NCI-H1105 (cell line): Measurements from ENCODE around the gene LILRA2.
"Not testable (repeated sequence)": the region's sequence is repeated elsewhere in the genome, so short reads cannot be mapped to it uniquely, and the experiment has no call there.

Source experiments
- DNase-seq: peaks from one replicate; lab custom pipeline; 2025; lab: John Stamatoyannopoulos, UW

LILRA2 gene

DNA sequence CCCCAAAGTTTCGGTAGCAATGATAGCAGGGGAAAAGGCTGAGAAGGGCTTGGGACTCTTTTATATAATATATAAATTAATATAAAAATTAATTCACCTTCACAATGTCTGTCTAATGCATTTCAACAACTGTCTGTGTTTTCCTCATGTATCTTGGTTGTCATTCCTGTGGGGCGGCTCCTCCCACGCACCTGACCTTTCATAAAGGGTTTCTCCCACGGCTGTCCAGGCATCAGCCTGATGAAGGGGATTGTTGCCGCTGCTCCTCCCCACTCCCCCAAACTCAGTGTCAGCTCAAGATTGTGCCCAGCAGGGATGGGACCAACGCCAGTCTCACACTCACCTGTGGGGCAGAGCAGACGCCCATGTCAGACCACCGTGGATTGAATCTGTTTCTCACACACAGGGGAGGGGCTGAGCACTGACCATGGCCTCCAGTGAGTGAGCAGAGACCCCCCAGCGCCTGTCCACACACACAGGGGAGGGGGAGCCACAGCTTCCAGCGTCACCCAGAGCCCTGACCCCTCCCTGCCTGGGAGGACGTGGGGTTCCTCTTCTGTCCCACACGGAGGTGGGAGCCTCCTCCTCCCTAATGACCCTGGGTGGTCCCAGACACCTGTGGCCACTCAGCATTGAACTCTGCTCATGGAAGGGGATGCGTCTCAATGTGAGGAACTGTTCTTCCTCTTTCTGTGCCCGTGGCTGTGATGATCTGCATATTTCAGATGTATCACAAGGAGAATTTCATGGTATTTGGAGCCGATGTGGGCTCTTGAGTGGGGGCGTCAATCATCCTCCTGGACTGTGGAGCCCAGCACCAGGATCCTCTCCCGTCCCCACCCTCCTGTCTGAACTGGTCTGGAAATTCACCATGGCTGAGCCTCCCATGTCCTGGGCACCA is 1.6 kb upstream of the LILRA2 start:
- not testable (repeated sequence) for DNase-seq

DNA sequence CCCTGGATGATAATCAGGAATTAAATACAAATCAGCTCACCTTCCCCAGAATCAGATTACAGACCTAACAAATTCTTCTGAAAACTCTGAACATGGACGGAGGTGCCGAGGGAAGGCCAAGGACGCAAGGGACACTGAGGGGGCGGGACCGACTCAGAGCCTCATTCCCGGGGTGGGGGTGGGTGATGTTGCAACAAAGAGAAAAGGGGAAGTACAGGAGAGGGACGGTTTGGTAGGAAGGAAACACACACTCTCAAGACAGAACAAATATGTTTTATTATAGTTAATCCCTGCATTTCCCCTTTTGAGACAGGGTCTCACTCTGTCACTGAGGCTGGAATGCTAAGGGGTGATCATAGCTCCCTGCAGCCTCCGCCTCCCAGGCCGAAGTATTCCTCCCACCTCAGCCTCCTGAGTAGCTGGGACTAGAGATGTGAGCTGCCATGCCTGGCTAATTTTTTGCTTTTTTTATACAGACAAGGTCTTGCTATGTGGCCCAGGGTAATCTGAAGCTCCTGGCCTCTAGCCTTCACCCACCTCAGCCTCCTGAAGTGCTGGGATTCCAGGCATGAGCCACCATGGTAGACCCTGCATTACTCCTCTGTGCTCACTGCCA is 786 bp upstream of the LILRA2 start:
- no peak for DNase-seq

DNA sequence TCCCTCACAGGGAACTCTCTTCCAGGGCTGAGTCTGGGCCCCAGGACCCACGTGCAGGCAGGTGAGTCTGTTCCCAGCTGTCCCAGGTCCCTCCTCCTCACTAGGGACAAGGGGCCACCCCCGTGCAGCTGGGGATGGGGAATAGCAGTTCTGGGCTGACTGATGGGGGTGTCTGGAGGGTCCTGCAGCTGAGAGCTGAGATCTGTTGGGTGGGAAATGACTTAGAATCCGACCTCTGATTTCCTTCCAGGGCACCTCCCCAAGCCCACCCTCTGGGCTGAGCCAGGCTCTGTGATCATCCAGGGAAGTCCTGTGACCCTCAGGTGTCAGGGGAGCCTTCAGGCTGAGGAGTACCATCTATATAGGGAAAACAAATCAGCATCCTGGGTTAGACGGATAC is 461 bp downstream of the LILRA2 start:
- DNase-seq: no peak

- no peak for DNase-seq
Measured at GRCh38 chr19:54574527-54575056, 1.0 kb downstream of the LILRA2 start.

GRCh38 chr19:54575205-54575604 is 1.6 kb downstream of the LILRA2 start:
- not testable (repeated sequence) for DNase-seq

GRCh38 chr19:54576411-54576976 is 2.9 kb downstream of the LILRA2 start:
- no peak for DNase-seq

GRCh38 chr19:54577334-54577733 is 3.7 kb downstream of the LILRA2 start:
- no peak for DNase-seq

DNA sequence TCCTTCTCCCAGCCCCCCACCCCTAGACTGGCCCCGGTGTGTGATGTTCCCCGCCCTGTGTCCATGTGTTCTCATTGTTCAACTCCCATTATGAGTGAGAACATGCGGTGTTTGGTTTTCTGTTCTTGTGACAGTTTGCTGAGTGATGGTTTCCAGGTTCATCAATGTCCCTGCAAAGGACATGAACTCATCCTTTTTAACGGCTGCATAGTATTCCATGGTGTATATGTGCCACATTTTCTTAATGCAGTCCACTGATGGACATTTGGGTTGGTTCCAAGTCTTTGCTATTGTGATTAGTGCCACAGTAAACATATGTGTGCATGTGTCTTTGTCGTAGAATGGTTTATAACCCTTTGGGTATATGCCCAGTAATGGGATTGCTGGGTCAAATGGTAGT is 4.7 kb downstream of the LILRA2 start:
- not testable (repeated sequence) for DNase-seq

GRCh38 chr19:54586397-54586796 is 12.8 kb downstream of the LILRA2 start:
- DNase-seq: no peak

- no peak for DNase-seq
Measured at GRCh38 chr19:54587026-54587425, 13.4 kb downstream of the LILRA2 start.

- not testable (repeated sequence) for DNase-seq
Measured at GRCh38 chr19:54593445-54593844, 19.9 kb downstream of the LILRA2 start, which contains the start of gene LILRA1. Gene LILRA1, plus strand, starts transcription at chr19:54593632. Its CDS starts 613 bp downstream, at chr19:54594245.

DNA sequence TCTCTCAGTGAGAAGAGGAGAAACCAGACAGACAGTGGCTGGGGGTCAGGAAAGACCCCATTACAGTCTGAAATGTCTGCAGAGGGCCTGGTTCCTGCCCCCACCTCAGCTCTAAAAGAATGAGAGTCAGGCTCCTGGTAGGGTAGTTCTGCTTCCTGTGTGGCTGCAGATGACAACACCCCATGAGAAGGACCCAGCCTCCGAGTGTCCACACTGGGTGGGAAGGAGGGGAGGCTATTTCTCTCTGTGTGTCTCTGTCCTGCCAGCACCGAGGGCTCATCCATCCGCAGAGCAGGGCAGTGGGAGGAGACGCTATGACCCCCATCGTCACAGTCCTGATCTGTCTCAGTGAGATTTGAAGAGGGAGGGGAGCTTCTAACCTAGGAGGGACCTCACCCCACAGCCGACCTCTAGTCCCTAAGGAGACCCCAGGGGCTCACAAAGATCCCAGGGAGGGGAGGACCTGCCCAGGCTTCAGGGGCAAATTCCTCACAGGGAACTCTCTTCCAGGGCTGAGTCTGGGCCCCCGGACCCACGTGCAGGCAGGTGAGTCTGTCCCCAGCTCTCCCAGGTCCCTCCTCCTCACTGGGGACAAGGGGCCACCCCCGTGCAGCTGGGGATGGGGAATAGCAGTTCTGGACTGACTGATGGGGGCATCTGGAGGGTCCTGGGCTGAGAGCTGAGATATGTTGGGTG is 20.5 kb downstream of the LILRA2 start:
- not testable (repeated sequence) for DNase-seq

DNA sequence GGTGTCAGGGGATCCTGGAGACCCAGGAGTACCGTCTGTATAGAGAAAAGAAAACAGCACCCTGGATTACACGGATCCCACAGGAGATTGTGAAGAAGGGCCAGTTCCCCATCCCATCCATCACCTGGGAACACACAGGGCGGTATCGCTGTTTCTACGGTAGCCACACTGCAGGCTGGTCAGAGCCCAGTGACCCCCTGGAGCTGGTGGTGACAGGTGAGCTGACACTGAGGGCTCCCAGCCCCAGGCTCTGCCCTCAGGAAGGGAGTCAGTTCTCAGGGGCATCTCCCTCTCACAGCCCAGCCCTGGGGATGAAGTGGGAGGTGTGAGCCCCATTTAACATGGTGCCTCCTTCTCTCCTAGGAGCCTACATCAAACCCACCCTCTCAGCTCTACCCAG is 21.1 kb downstream of the LILRA2 start:
- no peak for DNase-seq

DNA sequence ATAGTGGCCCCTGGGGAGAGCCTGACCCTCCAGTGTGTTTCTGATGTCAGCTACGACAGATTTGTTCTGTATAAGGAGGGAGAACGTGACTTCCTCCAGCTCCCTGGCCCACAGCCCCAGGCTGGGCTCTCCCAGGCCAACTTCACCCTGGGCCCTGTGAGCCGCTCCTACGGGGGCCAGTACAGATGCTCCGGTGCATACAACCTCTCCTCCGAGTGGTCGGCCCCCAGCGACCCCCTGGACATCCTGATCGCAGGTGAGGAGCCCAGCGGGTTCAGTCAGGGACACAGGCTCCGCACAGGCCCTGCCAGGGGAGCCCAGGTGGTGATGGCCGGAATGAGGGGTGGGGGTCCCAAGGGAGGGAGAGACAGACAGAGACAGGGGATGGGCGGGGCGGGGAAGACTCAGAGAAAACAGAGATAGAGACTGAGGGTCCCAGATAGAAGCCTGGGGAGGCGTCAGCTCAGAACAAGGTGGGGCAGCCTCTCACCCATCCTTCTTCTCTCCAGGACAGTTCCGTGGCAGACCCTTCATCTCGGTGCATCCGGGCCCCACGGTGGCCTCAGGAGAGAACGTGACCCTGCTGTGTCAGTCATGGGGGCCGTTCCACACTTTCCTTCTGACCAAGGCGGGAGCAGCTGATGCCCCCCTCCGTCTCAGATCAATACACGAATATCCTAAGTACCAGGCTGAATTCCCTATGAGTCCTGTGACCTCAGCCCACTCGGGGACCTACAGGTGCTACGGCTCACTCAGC is 22.3 kb downstream of the LILRA2 start:
- not testable (repeated sequence) for DNase-seq

- no peak for DNase-seq
Measured at GRCh38 chr19:54600212-54600611, 26.6 kb downstream of the LILRA2 start.

GRCh38 chr19:54606230-54606629 is 32.6 kb downstream of the LILRA2 start:
- no peak for DNase-seq

- DNase-seq: no peak
Measured at GRCh38 chr19:54606891-54607784, 33.5 kb downstream of the LILRA2 start.

- DNase-seq: no peak
Measured at GRCh38 chr19:54607785-54608150, 34.2 kb downstream of the LILRA2 start.

GRCh38 chr19:54608205-54608604 is 34.6 kb downstream of the LILRA2 start:
- no peak for DNase-seq

- DNase-seq: no peak
Measured at GRCh38 chr19:54608792-54609191, 35.2 kb downstream of the LILRA2 start.
